Activated B cell treated with CpG ODN at 0.5 μM for 24 hours (primary cell): ENCODE data around the gene SLC12A4. TPM values are rescaled to one million over a fixed set of nuclear protein-coding genes. Genes with fewer than 3 reads are reported as not detected.

Experiments
- ATAC-seq: fragments of 200-7000 bp; cut with Tn5 transposase; one replicate; pipeline ENCODE4 v1.10.0; 2021; ENCODE audit warnings: low read depth, mild to moderate bottlenecking, moderate library complexity
- CTCF ChIA-PET: fragments of 350-600 bp; sonication (Branson Sonifier 250); formaldehyde crosslinking; loops from one replicate; lab custom pipeline; 2021; ENCODE audit warnings: antibody characterized with exemption; lab: Charles Lee
- POLR2A ChIA-PET: fragments of 350-600 bp; sonication (Branson Sonifier 250); formaldehyde crosslinking; loops from one replicate; lab custom pipeline; 2021; ENCODE audit warnings: antibody characterized with exemption; lab: Charles Lee
- DNase-seq: peaks from one replicate; pipeline ENCODE4 v3.0.0; 2022
- H3K27ac Mint-ChIP-seq: one replicate; pipeline ENCODE4 v1.8.0; 2020; ENCODE audit warnings: mixed read lengths
- H3K27me3 Mint-ChIP-seq: one replicate; pipeline ENCODE4 v1.8.0; 2021; ENCODE audit warnings: mixed read lengths
- H3K36me3 Mint-ChIP-seq: one replicate; pipeline ENCODE4 v1.8.0; 2021; ENCODE audit warnings: low read depth, mixed read lengths
- H3K4me1 Mint-ChIP-seq: one replicate; pipeline ENCODE4 v1.8.0; 2021; ENCODE audit warnings: mixed read lengths
- H3K4me3 Mint-ChIP-seq: one replicate; pipeline ENCODE4 v1.8.0; 2020; ENCODE audit warnings: mild to moderate bottlenecking, mixed read lengths
- H3K9me3 Mint-ChIP-seq: one replicate; pipeline ENCODE4 v1.8.0; 2020; ENCODE audit warnings: mixed read lengths
- intact Hi-C: fragments of 100-400 bp; cut with micrococcal nuclease; formaldehyde crosslinking; loops from one replicate; pipeline ENCODE4 v1.15.1; 2024
- total RNA-seq: library from RNA; stranded (reverse); gene quantifications from 2 replicates; pipeline ENCODE4 v1.2.3, GENCODE V29; 2022
- TF ChIP-seq, protein P1 (sequence below): fragments of 200-600 bp; IDR thresholded peaks from one replicate; pipeline ENCODE4 v1.8.0; 2022; ENCODE audit warnings: antibody characterized with exemption, mild to moderate bottlenecking

The SLC12A4 gene
- total RNA-seq, 1 donor from 2014 or later: 37.9 TPM

DNA sequence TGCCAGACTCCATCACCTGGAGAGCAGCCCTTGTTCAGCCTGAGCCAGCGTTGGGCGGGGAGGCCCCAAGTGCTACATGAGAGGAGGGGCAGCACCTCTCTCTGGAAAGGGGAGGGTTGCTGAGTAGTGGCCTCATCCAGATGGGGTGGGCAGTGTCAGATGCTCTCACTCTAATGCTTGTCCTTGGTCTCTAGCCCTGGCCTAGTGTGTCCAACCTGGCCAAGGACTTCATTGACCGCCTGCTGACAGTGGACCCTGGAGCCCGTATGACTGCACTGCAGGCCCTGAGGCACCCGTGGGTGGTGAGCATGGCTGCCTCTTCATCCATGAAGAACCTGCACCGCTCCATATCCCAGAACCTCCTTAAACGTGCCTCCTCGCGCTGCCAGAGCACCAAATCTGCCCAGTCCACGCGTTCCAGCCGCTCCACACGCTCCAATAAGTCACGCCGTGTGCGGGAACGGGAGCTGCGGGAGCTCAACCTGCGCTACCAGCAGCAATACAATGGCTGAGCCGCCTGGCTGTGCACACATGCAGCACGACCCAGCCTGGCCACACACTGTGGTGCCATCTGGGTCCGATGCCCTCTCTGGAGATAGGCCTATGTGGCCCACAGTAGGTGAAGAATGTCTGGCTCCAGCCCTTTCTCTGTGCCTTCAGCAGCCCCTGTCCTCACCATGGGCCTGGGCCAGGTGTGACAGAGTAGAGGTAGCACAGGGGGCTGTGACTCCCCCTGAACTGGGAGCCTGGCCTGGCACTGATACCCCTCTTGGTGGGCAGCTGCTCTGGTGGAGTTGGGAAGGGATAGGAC lies 41.1 kb downstream of the SLC12A4 start:
- intact Hi-C loops: no loop called here
- ATAC-seq: no peak

DNA sequence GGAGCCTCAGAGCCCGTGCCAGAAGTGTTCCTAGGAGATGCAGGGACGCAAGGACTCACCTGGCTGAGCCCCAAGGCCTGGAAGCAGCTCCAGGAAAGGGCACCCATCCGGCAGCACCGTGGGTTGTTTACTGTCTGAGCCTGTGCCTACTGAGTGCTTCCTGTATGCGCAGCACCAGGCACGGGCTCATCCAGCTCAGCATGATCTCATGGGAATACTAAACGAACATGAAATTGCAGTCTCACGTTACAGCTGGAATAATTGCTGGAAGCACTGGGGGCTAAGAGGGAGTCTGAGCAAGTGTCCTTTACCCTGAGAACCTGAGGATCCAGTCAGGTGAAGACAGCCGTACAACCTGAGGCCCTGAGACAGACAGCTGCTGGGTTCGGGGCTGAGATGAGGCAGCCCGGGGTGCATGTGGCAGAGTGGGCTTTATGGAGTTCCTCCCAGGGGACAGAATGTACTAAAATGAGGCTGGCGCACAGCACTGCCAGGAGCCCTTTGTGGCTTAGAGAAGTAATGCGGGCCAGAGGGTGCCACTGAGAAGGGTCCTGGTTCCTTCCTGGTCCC lies 42.2 kb downstream of the SLC12A4 start:
- ChIA-PET CTCF (interaction anchor here (1.0 to 3.1 kb wide), 4 partner anchors 11 to 114 kb away, joined by 3 to 11 read pairs (median 6); partner anchors contain the start of gene PSMB10), POLR2A (interaction anchor here (0.6 to 3.0 kb wide), 5 partner anchors 9 to 436 kb away, joined by 3 to 18 read pairs (median 4); partner anchors contain the start of genes PSKH1 and PSMB10)
- DNase-seq (no peak), ATAC-seq (no peak)
- Mint-ChIP-seq H3K9me3 (no peaks in the 10 kb centered on the region), H3K27me3 (no peaks in the 10 kb centered on the region), H3K36me3 (peaks cover 41% of the 10 kb centered on the region), H3K4me3 (no peak overlapping the region), H3K27ac (peak overlapping the region; percentile 56), H3K4me1 (peaks cover 34% of the 10 kb centered on the region)
- TF ChIP-seq, protein P1, sequence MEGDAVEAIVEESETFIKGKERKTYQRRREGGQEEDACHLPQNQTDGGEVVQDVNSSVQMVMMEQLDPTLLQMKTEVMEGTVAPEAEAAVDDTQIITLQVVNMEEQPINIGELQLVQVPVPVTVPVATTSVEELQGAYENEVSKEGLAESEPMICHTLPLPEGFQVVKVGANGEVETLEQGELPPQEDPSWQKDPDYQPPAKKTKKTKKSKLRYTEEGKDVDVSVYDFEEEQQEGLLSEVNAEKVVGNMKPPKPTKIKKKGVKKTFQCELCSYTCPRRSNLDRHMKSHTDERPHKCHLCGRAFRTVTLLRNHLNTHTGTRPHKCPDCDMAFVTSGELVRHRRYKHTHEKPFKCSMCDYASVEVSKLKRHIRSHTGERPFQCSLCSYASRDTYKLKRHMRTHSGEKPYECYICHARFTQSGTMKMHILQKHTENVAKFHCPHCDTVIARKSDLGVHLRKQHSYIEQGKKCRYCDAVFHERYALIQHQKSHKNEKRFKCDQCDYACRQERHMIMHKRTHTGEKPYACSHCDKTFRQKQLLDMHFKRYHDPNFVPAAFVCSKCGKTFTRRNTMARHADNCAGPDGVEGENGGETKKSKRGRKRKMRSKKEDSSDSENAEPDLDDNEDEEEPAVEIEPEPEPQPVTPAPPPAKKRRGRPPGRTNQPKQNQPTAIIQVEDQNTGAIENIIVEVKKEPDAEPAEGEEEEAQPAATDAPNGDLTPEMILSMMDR: no peak
- intact Hi-C loops: no loop called here

More for the DNA sequence above, 41.1 kb downstream of the SLC12A4 start:
- ChIA-PET POLR2A (interaction anchor here (3.0 kb wide), 1 partner anchor 8 kb away, joined by 18 read pairs; the partner anchor contains the start of gene PSMB10), CTCF (interaction anchor here (1.0 to 3.1 kb wide), 5 partner anchors 9 to 113 kb away, joined by 3 to 12 read pairs (median 4); partner anchors contain the start of gene PSMB10)
- Mint-ChIP-seq H3K4me1 (peaks cover 35% of the 10 kb centered on the region), H3K4me3 (no peak overlapping the region), H3K27me3 (no peaks in the 10 kb centered on the region), H3K27ac (no peak overlapping the region), H3K9me3 (no peaks in the 10 kb centered on the region), H3K36me3 (peaks cover 46% of the 10 kb centered on the region)
- TF ChIP-seq, protein P1: no peak
- DNase-seq: no peak

DNA sequence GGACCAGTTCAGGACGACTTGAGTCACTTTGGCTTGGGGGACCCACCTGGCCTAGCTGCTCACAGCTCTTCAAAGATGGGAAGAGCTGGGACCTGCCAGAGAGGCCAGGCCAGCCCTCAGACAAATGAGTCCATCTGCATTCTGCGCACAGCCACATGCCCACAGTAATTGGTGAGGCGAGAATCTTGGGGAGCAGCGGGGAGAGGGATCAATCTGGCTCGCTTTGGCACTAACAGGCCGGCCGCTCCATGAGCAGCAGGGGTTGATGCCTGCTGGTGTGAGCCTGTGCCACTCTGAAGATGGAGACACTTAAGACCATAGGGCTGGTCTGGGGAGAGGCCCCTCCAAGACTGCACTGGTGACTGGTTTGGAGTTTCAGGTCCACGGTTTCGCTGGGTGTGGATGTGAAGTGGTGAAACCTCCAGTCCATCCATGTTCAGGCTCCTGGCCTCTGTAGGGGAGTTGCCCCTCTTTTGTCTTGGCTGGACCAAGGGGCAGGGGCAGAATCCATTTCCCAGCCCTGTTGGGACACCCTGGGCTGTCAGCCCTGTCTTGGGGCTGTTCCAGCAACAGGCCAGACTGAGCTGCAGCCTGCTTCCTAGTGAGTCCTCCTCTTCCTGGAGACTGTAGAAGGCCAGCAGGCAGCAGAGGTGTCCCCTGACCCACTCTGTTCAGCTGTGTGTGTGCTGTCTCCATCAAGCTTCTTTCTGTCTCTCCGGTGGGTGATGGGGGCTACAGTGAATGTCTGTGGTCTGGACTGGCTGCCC lies 44.1 kb downstream of the SLC12A4 start:
- Mint-ChIP-seq H3K27ac (no peak overlapping the region), H3K27me3 (no peaks in the 10 kb centered on the region), H3K4me3 (no peak overlapping the region), H3K9me3 (no peaks in the 10 kb centered on the region), H3K36me3 (peaks cover 26% of the 10 kb centered on the region), H3K4me1 (peaks cover 32% of the 10 kb centered on the region)
- ChIA-PET CTCF (interaction anchor here (0.7 to 2.2 kb wide), 5 partner anchors 10 to 76 kb away, joined by 3 to 9 read pairs (median 3); no protein-coding TSS in a partner anchor), POLR2A (interaction anchor here (0.7 to 3.0 kb wide), 2 partner anchors 11 to 36 kb away, joined by 4 to 18 read pairs; partner anchors contain the start of gene PSMB10)
- intact Hi-C loops: no loop called here
- ATAC-seq (no peak), DNase-seq (no peak)
- TF ChIP-seq, protein P1: no peak

DNA sequence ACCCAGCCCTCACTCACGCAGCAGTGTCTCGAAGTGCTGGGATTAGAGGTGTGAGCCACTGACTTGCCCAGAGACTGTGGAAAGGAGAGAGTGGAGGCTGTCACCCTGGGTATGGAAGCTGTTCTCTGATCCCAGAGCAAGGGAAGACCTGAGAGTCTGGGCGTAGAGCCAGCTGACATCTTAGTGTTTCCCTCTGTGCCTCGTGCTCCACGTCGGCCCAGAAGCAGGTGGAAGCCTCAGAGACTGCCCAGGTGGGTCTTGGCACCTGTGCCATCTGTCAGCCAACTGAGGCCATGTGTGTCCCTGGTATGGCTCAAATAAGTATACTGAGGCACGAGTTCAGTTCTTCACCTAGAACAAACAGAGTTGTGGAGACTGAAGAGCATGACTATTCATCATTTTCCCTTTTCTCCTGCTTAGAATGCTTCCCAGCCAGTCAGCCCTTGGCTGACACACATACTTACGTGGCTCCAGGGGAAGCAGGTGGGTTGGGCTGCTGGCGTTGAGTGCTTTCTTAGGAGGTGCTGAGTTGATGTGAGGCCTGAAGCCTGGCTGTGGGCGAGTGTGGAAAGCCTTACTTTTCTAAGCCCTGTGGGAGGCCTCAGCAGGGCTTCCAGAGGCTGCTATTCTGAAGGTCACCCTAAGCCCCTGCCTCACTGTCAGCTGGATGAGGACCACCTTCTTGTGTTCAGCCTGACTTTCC lies 44.9 kb downstream of the SLC12A4 start:
- CTCF ChIA-PET: interaction anchor here (2.2 kb wide), 1 partner anchor 40 kb away, joined by 9 read pairs; no protein-coding TSS in a partner anchor
- POLR2A ChIA-PET: interaction anchor here (1.0 kb wide), 1 partner anchor 12 kb away, joined by 3 read pairs; no protein-coding TSS in a partner anchor
- TF ChIP-seq, protein P1: no peak
- H3K4me1 Mint-ChIP-seq: peaks cover 30% of the 10 kb centered on the region
- intact Hi-C loops: no loop called here
- no peaks in the 10 kb centered on the region for H3K27me3 Mint-ChIP-seq
- no peak overlapping the region for H3K27ac Mint-ChIP-seq
- no peak overlapping the region for H3K4me3 Mint-ChIP-seq
- H3K36me3 Mint-ChIP-seq: peaks cover 20% of the 10 kb centered on the region
- ATAC-seq (no peak), DNase-seq (no peak)
- H3K9me3 Mint-ChIP-seq: no peaks in the 10 kb centered on the region
